SK-N-DZ (cell line): ENCODE results near the gene UIMC1.
"Not testable (repeated sequence)": the region's sequence is repeated elsewhere in the genome, so short reads cannot be mapped to it uniquely, and the experiment has no call there.

Experiments used
- DNase-seq: peaks from one replicate; pipeline ENCODE4 v3.0.0-alpha.2; 2015; ENCODE audit warnings: low spot score

Gene UIMC1

GRCh38 chr5:176873011-176873410 is 133.6 kb downstream of the UIMC1 start:
- not testable (repeated sequence) for DNase-seq

- DNase-seq: not testable (repeated sequence)
These were observed 134.0 kb downstream of the UIMC1 start for GRCh38 chr5:176872586-176872985.

DNA sequence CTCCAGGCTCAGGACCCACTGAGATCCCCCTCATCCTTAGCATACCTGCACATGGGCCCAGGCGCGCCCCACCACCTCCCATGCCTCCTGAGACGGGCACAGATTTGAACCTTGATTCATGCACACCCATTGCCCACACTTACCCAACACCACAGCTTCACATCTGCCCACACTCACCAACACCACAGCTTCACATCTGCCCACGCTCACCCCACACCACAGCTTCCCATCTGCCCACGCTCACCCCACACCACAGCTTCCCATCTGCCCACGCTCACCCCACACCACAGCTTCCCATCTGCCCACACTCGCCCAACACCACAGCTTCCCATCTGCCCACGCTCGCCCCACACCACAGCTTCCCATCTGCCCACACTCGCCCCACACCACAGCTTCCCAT is 135.9 kb downstream of the UIMC1 start:
- DNase-seq: not testable (repeated sequence)

DNA sequence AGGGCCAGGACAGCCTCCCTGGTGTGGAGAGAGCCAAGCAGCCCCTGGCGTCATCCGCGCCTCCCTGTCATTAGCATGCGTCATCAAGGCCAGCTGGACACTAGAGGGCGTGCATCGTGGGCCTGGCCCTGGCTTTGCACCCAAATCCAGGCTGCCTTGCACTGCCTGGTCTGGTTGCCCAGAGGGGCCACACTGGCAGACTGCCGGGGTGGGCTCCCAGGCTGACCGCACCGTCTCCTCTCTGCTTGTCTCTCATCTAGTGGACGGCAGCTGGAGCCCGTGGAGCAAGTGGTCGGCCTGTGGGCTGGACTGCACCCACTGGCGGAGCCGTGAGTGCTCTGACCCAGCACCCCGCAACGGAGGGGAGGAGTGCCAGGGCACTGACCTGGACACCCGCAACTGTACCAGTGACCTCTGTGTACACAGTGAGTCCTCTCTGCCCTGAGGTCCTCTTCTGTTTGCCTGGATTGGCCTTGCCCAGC is 136.4 kb downstream of the UIMC1 start:
- peak; percentile 65 for DNase-seq

DNA sequence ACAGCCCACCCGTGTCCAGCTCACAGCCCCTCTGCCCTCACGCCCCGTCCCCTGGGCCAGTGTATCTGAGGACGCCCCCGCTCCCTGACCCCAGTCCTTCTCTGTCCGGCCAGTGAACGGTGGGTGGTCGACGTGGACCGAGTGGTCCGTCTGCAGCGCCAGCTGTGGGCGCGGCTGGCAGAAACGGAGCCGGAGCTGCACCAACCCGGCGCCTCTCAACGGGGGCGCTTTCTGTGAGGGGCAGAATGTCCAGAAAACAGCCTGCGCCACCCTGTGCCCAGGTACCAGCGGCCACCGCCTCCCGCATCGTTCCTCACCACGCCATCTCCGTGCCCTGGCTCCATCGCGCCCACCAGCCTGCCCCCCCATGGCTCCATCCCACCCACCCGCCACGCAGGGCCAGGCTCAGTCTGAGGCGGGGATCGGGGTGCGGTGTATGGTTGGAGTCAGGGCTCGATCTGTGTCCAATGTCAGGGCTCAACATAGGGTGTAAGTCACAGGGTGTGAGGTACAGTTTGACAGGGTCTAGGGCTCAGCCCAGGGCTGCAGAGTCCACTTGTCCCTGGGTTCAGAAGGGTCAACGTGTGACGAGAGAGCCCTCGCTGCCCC is 137.0 kb downstream of the UIMC1 start:
- DNase-seq: no peak

DNA sequence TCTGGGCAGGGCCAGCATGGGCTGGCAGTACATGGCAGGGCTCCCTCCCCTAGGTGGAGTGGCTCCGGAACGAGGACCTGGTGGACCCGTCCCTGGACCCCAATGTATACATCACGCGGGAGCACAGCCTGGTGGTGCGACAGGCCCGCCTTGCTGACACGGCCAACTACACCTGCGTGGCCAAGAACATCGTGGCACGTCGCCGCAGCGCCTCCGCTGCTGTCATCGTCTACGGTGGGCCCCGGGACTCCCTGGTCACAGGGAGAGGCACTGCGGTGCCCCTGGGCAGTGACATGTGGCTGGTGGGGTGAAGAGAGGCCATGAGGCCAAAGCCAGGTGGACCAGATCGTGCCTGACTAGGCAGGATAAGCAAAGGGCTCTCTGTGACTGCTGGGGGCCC is 137.8 kb downstream of the UIMC1 start:
- no peak for DNase-seq

DNA sequence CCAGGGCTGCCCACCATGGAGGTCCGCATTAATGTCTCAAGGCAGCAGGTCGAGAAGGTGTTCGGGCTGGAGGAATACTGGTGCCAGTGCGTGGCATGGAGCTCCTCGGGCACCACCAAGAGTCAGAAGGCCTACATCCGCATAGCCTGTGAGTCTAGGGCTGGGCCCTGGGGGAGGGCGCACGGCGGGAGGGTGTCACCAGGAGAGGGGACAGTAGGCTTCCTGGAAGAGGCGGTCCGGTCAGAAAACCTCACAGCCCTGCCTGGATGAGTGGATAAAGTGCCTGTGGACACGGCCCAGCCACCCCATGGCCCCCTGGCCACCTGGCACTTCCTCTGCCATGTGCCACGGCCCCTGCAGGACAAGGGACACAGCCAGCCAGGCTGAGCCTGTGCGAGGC is 138.5 kb downstream of the UIMC1 start:
- DNase-seq: no peak

GRCh38 chr5:176866707-176867310 is 139.8 kb downstream of the UIMC1 start:
- DNase-seq: peak; percentile 91

- no peak for DNase-seq
These were observed 140.6 kb downstream of the UIMC1 start for GRCh38 chr5:176865964-176866363.

GRCh38 chr5:176864755-176865154 is 141.8 kb downstream of the UIMC1 start:
- no peak for DNase-seq

DNA sequence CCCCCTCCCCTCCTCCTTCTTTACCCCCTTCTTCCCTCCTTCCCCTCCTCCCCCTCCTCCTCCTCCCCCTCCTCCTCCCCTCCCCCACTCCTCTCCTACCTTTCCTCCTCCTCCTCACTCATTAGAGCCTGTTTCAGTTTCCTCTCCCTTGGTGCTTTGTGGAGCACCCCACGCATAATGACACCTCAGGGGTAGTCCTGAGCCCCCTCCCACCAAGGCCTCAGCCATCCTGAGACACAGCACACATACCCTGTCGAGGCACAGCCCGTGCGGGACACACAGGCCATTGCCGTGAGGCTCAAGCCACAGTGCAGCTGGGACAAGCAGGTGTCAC is 142.8 kb downstream of the UIMC1 start:
- DNase-seq: no peak

DNA sequence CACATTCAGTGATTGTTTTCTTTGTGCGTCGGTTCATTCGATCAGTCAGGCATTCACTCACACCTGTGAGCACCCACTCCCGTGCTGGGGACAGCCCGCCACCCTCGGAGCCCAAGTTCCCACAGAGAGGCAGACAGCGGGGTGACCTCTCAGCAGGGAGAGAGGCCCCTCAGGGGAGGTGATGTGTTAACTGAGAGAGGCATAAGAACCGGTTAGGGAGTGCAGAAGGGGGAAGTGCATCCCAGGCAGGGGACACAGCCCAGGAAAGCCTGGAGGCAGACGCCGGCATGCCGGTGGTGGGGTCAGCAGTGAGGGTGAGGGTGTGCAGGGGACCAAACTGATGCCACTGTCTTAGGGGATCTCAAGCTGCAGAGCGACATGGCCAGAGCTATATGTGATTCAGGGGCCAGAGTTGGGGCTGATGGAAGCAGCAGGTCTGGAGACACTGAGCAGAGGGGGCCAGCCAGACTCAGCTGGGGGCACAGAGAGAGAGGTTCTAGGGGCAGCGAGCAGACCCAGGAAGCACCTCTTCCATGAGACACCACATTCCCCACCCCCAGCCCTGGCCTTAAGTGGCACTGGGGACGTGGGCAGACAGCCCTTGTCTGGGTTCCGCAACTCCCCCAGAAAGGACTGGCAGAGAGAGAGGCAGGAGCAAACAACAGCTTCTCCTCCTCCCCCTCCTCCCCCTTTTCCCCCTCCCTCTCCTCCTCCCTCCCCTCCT is 143.4 kb downstream of the UIMC1 start:
- DNase-seq: no peak

DNA sequence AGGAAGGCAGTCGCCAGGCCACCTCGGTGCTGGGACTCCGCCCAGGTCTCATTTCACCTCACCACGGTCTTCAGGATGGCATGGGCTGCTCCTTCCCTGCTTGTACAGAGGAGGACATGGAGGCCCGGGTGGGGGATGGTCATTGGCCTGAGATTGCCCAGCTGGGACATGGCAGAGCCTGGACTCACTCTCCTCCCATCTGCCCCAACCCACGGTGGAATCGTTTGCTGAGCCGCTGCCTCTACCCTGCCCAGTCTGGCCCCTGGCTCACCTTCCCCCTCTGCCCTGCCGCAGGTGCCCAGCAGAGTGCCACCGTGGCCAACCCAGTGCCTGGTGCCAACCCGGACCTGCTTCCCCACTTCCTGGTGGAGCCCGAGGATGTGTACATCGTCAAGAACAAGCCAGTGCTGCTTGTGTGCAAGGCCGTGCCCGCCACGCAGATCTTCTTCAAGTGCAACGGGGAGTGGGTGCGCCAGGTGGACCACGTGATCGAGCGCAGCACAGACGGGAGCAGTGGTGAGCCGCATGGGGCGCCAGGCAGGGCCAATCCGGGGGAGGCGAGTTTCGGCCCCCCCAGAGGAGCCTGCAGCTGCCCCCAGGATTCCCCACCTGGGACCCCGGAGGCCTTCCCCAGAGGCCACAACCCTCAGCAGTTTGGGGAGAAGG is 144.1 kb downstream of the UIMC1 start:
- DNase-seq: no peak

- DNase-seq: no peak
These were observed 145.3 kb downstream of the UIMC1 start for GRCh38 chr5:176861276-176861675.

DNA sequence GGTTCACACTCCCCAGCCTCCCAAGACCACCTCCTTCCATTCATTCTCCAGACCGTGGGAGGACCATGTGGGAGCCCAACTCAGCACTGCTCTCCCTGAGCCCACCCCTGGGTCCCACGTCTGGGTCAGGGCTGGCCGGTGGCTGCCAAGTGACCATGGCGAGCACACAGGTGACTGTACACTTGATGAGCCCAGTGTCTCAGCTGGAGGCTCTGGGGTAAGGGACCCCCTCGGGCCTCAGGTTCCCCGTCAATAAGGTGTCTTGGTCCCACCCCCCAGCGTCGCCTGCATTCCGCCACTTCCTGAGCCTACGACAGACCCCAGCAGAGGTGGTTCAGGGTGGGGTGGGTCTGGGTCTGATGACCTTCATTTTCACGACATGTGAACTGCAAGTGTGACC is 146.2 kb downstream of the UIMC1 start:
- no peak for DNase-seq

- DNase-seq: no peak
These were observed 146.7 kb downstream of the UIMC1 start for GRCh38 chr5:176859916-176860315.

GRCh38 chr5:176857894-176858273 is 148.7 kb downstream of the UIMC1 start:
- no peak for DNase-seq

DNA sequence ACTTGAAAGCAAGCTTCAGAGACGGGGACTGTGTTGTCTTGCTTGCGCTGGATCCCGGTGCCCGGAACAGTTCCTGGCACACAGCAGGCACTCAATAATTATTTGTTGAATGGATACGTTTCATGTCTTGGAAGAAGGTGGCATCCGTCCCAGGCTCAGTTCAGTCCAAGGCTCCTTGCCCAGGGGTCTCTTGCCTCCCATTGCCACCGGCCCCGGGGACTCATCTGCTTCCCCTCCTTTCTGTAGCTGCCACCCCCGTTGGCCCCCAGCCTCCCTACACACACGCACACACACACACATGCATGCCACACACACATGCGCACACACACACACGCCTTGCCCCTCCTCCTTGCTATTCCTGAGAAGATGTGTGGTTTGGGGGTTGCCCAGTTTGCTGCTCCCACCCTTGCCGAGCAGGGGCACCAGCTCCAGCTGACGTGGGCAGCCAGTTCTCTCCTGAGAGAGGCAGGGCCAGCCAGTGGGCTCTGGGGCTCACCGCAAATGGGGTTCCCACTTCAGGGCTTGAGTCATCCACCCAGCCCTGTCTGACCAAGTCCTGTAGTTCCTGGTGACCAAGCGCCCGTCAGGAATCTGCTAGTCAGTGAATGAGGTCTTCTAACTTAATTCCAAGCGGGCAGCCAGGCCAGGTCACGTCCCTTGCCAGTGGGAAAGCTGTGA is 149.2 kb downstream of the UIMC1 start:
- DNase-seq: no peak

GRCh38 chr5:176856746-176857145 is 149.8 kb downstream of the UIMC1 start:
- DNase-seq: no peak

- no peak for DNase-seq
These were observed 151.0 kb downstream of the UIMC1 start for GRCh38 chr5:176855598-176855997.
